AG04449 (cell line): ENCODE measurements around the gene PIP4K2B.

ENCODE experiments used
- CTCF ChIA-PET: fragments of 350-600 bp; formaldehyde crosslinking; extraction: SDS; loops from one replicate; lab custom pipeline; 2021; ENCODE audit warnings: antibody characterized with exemption; lab: Yijun Ruan, JAX
- POLR2A ChIA-PET: fragments of 400-600, 350-600 bp; formaldehyde crosslinking; extraction: SDS; loops from one replicate; lab custom pipeline; 2020; ENCODE audit warnings: antibody characterized with exemption, inconsistent platforms; lab: Yijun Ruan, JAX
- DNase-seq: peaks from one replicate; pipeline ENCODE4 v3.0.0-alpha.2; 2010; ENCODE audit warnings: low read depth, low spot score
- H3K4me3 ChIP-seq: 2 replicates; pipeline ENCODE4 v1.5.1; 2011; ENCODE audit warnings: low read depth, mild to moderate bottlenecking, control low read depth, low read length
- TF ChIP-seq, protein P1 (sequence below): IDR thresholded peaks from one replicate; pipeline ENCODE4 v1.5.1; 2011; ENCODE audit warnings: mild to moderate bottlenecking, moderate library complexity, low read length, control low read depth, inconsistent platforms; ENCODE audit not compliant: insufficient read depth; ENCODE audit errors: missing control alignments

Gene PIP4K2B

GRCh38 chr17:38799501-38800236 lies at the start of gene PIP4K2B:
Gene PIP4K2B, minus strand, starts transcription at chr17:38799556. Its CDS starts 132 bp downstream, at chr17:38799424.
- ChIA-PET CTCF (interaction anchor here (1.9 kb wide), 1 partner anchor 12 kb away, joined by 5 read pairs; no protein-coding TSS in a partner anchor), POLR2A (interaction anchor here (1.1 to 2.4 kb wide), 2 partner anchors 47 to 70 kb away, joined by 3 to 6 read pairs; partner anchors contain the start of genes LASP1 and PSMB3)
- DNase-seq: peak; percentile 90
- peak within 1 kb of the TSS; percentile 92 for H3K4me3 ChIP-seq
- TF ChIP-seq, protein P1, sequence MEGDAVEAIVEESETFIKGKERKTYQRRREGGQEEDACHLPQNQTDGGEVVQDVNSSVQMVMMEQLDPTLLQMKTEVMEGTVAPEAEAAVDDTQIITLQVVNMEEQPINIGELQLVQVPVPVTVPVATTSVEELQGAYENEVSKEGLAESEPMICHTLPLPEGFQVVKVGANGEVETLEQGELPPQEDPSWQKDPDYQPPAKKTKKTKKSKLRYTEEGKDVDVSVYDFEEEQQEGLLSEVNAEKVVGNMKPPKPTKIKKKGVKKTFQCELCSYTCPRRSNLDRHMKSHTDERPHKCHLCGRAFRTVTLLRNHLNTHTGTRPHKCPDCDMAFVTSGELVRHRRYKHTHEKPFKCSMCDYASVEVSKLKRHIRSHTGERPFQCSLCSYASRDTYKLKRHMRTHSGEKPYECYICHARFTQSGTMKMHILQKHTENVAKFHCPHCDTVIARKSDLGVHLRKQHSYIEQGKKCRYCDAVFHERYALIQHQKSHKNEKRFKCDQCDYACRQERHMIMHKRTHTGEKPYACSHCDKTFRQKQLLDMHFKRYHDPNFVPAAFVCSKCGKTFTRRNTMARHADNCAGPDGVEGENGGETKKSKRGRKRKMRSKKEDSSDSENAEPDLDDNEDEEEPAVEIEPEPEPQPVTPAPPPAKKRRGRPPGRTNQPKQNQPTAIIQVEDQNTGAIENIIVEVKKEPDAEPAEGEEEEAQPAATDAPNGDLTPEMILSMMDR: no peak

- no peak overlapping the region for H3K4me3 ChIP-seq
- TF ChIP-seq, protein P1: no peak
- DNase-seq: no peak
- CTCF ChIA-PET: interaction anchor here (1.0 to 1.1 kb wide), 2 partner anchors 135 to 326 kb away, joined by 3 to 5 read pairs; no protein-coding TSS in a partner anchor
- POLR2A ChIA-PET: interaction anchor here (0.5 to 1.2 kb wide), 5 partner anchors 21 to 50 kb away, joined by 3 to 5 read pairs (median 3); partner anchors contain the start of gene LASP1
Observed at GRCh38 chr17:38848557-38848891, 49.2 kb upstream of the PIP4K2B start.

GRCh38 chr17:38844261-38844757 lies 45.0 kb upstream of the PIP4K2B start:
- ChIA-PET POLR2A (interaction anchor here (0.6 to 1.5 kb wide), 3 partner anchors 9 to 46 kb away, joined by 3 to 15 read pairs (median 3); partner anchors contain the start of gene RPL23), CTCF (interaction anchor here (0.9 kb wide), 1 partner anchor 330 kb away, joined by 3 read pairs; no protein-coding TSS in a partner anchor)
- TF ChIP-seq, protein P1: no peak
- DNase-seq: no peak
- no peak overlapping the region for H3K4me3 ChIP-seq

DNA sequence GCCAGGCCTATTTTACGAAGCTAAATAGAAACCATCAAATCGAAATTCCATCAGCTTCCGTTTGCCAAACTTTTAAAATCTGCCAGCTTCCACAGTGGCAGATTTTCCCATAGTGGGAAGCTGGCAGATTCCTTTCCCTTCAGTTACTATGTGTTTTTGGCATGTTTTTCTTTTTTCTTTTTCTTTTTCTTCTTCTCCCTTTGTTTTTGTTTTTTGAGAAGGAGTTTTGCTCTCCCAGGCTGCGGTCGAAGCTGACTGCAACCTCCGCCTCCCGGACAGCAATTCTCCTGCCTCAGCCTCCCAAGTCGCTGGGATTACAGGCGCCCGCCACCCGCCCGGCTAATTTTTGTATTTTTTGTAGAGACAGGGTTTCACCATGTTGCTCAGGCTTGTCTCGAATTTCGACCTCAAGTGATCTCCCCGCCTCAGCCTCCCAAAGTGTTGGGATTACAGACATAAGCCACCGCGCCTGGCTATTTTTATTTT lies 26.4 kb upstream of the PIP4K2B start:
- no peak for DNase-seq
- peak overlapping the region; percentile 70 for H3K4me3 ChIP-seq
- ChIA-PET CTCF (no interaction called here), POLR2A (interaction anchor here (0.6 to 2.1 kb wide), 6 partner anchors 13 to 295 kb away, joined by 3 to 10 read pairs (median 4); partner anchors contain the start of genes LASP1 and RPL23)
- TF ChIP-seq, protein P1: no peak

- H3K4me3 ChIP-seq: peak within 1 kb of the TSS; percentile 70
- TF ChIP-seq, protein P1: no peak
- ChIA-PET POLR2A (interaction anchor here (0.6 to 2.1 kb wide), 6 partner anchors 13 to 295 kb away, joined by 3 to 10 read pairs (median 4); partner anchors contain the start of genes LASP1 and RPL23), CTCF (no interaction called here)
- peak; percentile 78 for DNase-seq
Observed at GRCh38 chr17:38824899-38825761, 25.8 kb upstream of the PIP4K2B start, which contains the start of gene CWC25. Gene CWC25, minus strand, starts transcription at chr17:38825321. Its CDS starts 138 bp downstream, at chr17:38825183.
